HepG2 (cell line): ENCODE data around the gene PLEKHA6. TPM values are rescaled to one million over a fixed set of nuclear protein-coding genes. Genes with fewer than 3 reads are reported as not detected.

ENCODE experiments used
- ATF6 ChIP-seq: sonication (generic); formaldehyde crosslinking; conservative IDR thresholded peaks from 2 replicates; pipeline ENCODE4 v1.4.0; 2020; ENCODE audit warnings: missing genetic modification reagents
- HMGXB4 ChIP-seq, 2 experiments: sonication (generic) in 1 of 2; formaldehyde crosslinking in 1 of 2; IDR thresholded peaks; 2 replicates each; pipeline versions ENCODE4 v1.4.0 to v1.6.1; 2018 to 2020; ENCODE audit warnings: missing genetic modification reagents in 2 of 2, borderline replicate concordance in 1 of 2, low read depth in 1 of 2, mild to moderate bottlenecking in 1 of 2, missing biosample characterization in 1 of 2
- MBD4 ChIP-seq: IDR thresholded peaks from 2 replicates; pipeline ENCODE4 v1.6.1; 2012; ENCODE audit warnings: low read length, inconsistent platforms, borderline replicate concordance
- MXD1 ChIP-seq: sonication (generic); formaldehyde crosslinking; IDR thresholded peaks from 2 replicates; pipeline ENCODE4 v1.4.0; 2020; ENCODE audit warnings: mild to moderate bottlenecking, missing genetic modification reagents
- U2AF2 ChIP-seq: fragments of 200-400 bp; formaldehyde crosslinking; IDR thresholded peaks from 2 replicates; pipeline ENCODE4 v1.6.1; 2017; ENCODE audit warnings: low read depth, mild to moderate bottlenecking, low read length
- ZBTB25 ChIP-seq: IDR thresholded peaks from 2 replicates; pipeline ENCODE4 v1.6.1; 2018; ENCODE audit warnings: missing genetic modification reagents
- ZBTB33 ChIP-seq: sonication (generic); formaldehyde crosslinking; IDR thresholded peaks from 2 replicates; pipeline ENCODE4 v1.4.0; 2020; ENCODE audit warnings: missing genetic modification reagents
- ZNF318 ChIP-seq: sonication (generic); formaldehyde crosslinking; IDR thresholded peaks from 2 replicates; pipeline ENCODE4 v1.4.0; 2020; ENCODE audit warnings: mild to moderate bottlenecking, missing genetic modification reagents
- ZNF713 ChIP-seq: sonication (generic); formaldehyde crosslinking; IDR thresholded peaks from 2 replicates; pipeline ENCODE4 v1.4.0; 2020; ENCODE audit warnings: mild to moderate bottlenecking, missing genetic modification reagents
- polyA plus RNA-seq, 8 experiments: library from polyadenylated mRNA; depleted of rRNA in 3 of 8; stranded (reverse) in 7 of 8; unstranded in 1 of 8; fragments of >200 nt; fragmentation: Illumina TruSeq in 4 of 8; extraction: Trizol in 4 of 8; gene quantifications; 2 replicates each; pipeline versions ENCODE4 v1.2.1 to v1.2.3, GENCODE V29; 2011 to 2016; ENCODE audit warnings: low read depth in 4 of 8, missing spikeins in 1 of 8, mixed read lengths in 1 of 8; ENCODE audit not compliant: insufficient read depth in 1 of 8
- total RNA-seq, 5 experiments: library from RNA; depleted of rRNA; stranded (reverse); fragments of >200 nt; fragmentation: Illumina TruSeq; extraction: Trizol; gene quantifications; 2 replicates each; pipeline ENCODE4 v1.2.3, GENCODE V29; 2016; ENCODE audit warnings: low read depth in 1 of 5

Gene PLEKHA6
- total and polyA plus RNA-seq, 2 of the 13 experiments (the other 11 are each of a cell fraction or from before 2014, with no cell fraction given), result 5.3 to 11.4 TPM

- TF ChIP-seq MBD4, result no peak; the same call in 1 of the 2 replicates
- TF ChIP-seq ZBTB33 (CRISPR knock-in tag), result no peak
- TF ChIP-seq ZBTB25, result peak; percentile 65; the same call in 1 of the 2 replicates
- no peak for TF ChIP-seq ATF6 (CRISPR knock-in tag)
- no peak for TF ChIP-seq U2AF2
- peak; percentile 61 to 68; a peak in 3 of 4 replicates for TF ChIP-seq HMGXB4 (CRISPR knock-in tag; IDR thresholded peaks at IDR 0.05; ENCODE audit: borderline replicate concordance in 1 of 2, low read depth in 1 of 2)
- peak; percentile 57 for TF ChIP-seq MXD1 (CRISPR knock-in tag)
- 0 out of 2 replicates have a peak, but pooled peaks have one; percentile 39 for TF ChIP-seq ZNF713
- no peak for TF ChIP-seq ZNF318 (CRISPR knock-in tag)
These were observed 105.6 kb downstream of the PLEKHA6 start (continued) for GRCh38 chr1:204254031-204254661.
